IPS DF 19.7 (cell line): ENCODE measurements around the gene SNTG2.

Source experiments
- DNase-seq: peaks from one replicate; pipeline ENCODE4 v3.0.0-alpha.2; 2013; ENCODE audit warnings: low read depth, low spot score

SNTG2 gene

DNA sequence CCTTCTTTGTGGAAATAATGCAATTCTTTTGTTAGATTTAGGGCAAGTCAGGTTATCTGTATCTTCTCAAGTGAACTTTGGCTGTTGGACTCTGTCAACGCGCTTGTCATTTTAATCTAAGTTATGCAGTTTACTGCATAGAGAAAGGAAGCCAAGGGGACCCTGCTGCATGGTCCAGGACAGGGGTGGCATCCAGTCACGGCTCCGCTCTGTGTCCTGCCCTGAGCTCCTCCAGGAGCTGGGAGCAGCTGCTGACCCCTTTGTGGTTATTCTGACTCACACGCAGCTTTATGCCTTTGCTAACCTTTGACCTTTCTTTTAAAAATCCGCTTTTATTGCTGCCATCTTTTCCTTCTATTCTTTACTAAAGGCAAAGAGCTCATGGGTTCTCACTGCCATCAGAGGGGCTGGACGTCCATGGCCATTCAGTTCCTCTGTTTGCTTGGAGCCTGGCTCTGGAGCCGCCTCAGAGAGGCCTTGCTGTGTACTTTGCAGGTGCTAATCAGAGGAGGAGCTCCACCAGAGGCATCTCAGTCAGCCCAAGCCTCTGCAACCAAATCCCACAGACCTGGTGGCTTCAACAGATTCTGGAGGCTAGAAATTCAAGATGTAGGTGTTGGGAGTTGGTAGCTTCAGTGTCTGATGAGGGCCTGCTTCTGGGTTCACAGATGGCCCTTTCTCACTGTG, 39.3 kb downstream of the SNTG2 start:
- no peak for DNase-seq

DNA sequence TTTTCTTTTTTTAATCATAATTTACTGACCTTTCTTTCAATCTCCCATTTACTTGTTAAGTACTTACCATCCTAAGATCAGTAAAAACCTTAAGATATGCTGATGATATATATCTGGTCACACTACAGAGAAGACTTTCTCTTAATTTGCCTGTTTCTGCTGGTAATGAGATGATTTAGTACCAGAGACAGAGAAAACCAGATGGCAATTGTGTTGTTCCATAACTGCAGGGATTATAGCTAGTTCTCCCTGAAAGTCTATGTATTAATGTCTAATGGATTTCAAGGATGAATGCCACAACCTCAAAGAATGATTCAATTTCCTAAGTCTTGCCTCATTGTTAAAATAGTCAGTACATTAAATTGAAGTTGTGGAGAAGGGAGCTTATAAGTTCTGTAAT, 40.3 kb downstream of the SNTG2 start:
- DNase-seq: no peak

DNA sequence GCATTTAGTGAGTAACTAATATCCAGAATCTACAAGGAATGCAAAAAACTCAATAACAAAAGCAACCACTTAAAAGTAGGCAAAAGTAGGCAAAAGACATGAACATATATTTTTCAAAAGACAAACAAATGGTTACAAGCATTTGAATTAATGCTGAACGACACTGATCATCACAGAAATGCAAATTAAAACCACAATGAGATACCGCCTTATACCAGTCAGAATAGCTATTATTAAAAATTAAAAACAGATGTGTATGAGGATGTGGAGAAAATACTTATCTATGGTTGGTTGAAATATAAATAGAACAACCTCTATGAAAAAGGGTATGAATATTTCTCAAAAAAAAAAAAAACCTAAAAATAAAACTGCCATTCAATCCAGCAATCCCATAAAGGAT, 51.7 kb downstream of the SNTG2 start:
- no peak for DNase-seq

DNA sequence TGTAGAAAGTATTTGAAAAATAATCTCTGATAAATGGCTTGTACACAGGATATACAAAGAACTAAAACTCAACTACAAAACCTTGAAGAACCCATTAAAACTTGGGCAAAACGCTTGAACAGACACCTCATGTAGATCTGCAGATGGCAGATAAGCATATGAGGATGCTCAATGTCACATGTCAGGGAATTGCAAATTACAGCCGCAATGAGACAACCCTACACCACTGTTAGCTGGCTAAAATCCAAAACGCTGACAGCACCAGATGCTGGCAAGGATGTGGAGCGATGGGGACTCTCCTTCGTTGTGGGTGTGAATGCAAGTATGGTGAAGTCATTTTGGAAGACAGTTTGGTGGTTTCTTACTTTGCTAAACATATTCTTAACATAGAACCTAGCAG, 53.7 kb downstream of the SNTG2 start:
- no peak for DNase-seq

DNA sequence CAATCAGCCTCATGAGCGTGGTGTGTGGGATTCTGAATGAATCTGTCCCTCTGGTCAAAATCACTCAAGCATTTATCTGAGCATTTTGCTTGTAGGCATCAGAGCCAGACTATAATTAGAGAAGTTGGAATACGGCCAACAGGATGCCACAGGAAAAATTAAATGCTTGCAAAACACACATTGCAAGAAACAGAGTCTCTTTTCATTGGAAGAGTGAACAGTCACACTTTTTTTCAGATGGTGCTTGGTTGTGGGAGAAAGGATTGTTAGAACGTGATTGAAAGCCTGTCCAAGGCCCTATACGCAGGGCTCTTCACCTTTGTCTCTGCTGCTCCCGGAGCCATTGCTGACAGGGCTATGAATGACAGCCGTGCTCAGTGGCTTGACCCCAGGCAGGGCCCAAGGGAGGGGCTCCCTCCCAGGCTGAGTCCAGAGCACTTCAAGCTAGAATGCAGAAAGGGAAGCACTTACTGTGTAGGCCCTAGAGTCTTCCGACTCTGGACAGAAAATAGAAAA, 59.8 kb downstream of the SNTG2 start:
- DNase-seq: no peak

DNA sequence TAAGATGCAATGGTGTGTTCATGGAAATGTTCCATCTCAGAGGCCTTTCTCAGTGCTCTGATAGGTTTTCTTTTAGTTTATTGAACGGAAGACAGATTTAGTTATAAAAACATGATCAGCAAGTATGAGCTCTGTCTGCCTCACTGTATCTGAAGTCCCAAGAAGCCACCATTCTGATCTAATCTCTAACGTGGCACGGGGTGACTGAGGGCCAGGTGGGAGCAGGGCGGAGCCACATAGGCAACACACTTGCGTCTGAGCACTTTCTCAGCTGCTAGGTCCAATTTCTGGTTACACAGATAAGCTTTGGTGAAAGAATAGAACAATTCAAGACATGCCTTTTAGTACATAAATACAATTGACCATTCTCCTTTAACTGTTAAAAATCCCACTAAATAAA, 60.4 kb downstream of the SNTG2 start:
- no peak for DNase-seq

DNA sequence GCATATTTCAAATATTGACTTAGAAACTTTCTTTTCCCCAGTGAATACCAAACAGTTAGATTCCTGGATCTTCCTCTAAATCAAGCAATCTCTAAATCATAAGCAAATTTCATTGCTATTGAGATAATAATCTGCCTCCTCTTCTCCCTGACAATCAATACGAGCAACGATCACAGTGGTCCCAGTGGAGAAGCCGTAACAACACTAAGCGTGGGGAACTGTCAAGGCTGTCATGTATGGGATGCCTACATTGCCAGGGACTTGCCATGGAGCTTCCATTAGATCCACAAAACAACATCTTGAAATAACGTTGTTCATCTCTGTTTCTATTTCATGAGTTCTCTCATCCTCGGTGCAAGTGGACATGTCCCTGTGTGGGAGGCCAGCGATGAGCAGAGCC, 61.3 kb downstream of the SNTG2 start:
- no peak for DNase-seq

DNA sequence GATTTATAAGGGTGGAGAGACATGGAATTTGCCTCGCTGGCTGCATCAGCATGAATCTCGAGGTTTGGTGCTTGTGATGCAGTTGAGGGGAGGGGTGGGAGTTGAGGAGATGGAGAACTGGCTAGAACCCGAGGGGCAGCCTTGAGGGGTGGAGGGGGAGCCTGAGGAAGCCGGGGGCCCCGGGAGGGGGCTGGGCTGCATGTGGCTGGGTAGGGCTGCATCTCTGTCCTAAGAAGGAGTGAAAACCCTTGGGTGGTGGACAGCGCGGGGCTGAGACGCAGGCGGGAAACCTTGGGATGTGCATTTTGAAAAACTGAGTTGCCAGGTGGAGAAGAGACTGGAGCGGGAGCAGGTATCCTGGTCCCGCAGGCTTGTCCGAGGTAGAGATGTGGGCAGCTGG, 64.2 kb downstream of the SNTG2 start:
- no peak for DNase-seq

DNA sequence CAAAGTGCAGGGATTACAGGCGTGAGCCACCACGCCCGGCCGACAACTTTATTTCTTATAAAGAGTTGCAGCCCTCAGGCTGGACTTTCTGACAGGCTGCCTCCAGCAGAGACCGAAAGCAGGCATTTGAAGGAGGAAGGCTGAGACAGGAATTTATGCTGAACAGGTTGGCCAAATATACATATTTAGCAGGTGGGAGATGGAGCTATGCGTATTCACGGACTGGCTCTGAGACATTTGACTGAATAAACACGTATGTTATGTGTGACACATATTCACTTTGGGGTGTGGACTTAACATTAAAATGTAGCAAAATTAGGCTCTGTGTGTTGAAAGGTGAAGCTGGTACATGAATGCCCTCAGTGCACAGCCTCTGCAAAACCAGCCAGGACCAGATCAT, 65.9 kb downstream of the SNTG2 start:
- no peak for DNase-seq

DNA sequence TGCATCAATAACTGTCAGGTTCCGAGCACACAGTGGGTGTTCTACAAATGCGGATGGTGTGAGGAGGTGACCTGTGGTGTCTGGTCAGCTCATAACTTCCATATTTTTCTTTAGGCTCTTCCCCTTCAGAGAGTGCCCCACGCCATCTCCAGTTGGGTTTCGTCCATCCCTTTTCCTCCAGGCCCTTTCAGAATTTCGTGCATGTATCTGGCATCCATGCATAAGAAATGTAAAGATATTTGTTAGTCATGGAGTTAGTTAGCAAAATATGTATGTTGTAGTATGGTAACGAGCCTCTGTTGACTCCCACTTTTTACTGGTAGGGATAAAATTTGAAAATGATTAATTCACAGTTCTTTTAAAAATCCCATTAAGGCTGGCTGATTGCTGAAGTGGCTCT, 67.2 kb downstream of the SNTG2 start:
- DNase-seq: no peak

DNA sequence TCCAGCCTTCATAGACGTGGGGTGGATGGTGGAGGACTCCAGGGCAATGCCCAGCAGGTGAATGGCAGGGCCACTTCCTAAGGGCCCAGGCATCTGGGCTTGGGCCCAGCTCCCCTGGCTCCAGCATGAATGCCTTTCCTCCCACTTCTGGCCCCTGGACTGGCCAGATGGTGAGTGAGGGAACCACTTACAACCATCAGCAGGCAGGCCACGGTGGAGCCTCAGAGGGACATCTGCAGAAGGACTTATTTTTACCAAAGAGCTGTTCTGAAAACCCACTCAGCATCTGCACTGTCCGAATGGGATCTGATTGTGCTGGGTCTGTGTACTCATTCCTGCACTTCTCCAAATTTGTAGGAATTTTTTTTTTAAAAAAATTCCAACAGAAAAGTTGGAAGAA, 69.6 kb downstream of the SNTG2 start:
- no peak for DNase-seq

DNA sequence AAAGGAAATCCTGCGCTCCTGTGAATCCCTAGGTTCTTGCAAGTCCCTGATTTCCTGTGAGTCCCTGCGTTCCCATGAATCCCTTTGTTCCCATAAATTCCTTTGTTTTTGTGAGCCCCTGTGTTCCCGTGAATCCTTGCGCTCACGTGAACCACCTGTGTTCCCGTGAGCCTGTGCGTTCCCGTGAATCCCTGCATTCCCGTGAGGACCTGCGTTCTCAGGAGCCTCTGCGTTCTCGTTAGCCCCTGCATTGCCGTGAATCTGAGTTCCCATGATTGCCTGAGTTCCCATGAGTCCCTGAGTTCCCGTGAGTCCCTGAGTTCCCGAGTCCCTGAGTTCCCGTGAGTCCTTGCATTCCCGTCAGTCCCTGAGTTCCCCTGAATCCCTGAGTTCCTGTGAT, 71.5 kb downstream of the SNTG2 start:
- no peak for DNase-seq

DNA sequence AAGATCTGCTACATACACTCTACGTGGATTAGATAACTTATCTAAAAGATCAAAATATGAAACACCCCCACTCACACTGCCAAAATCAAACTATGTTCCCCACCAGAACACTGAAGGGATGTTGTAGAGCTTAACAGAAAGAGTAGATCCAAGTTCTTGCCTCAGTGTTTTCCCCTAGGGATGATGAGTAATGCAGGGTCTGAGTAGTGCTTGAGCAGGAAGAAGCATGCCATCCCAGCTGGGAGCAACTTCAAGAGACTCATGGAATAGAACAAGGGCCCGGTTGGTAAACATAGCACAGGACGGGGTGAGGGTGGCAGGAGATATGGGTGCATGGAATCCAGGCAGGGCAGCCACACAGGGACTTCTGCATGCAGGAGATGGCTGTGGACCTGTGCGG, 74.3 kb downstream of the SNTG2 start:
- no peak for DNase-seq

DNA sequence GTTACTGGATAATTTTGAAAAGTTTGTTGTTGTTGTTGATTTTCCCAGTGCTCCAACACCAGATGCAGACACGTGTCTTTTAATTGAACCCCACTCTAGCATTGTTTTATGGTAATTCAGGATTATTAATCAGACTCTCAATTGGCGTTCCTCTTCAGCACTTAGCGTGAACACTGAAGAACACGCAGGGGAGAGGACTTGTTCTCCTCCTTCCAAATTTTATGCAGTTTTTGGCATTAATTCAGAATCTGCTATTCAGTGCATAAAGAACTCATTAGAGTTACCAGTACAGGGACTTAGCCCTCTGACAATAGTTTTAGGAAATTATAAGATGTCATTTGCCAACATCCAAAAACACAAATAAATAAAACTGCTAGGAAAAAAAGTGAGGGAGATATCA, 75.5 kb downstream of the SNTG2 start:
- DNase-seq: no peak

DNA sequence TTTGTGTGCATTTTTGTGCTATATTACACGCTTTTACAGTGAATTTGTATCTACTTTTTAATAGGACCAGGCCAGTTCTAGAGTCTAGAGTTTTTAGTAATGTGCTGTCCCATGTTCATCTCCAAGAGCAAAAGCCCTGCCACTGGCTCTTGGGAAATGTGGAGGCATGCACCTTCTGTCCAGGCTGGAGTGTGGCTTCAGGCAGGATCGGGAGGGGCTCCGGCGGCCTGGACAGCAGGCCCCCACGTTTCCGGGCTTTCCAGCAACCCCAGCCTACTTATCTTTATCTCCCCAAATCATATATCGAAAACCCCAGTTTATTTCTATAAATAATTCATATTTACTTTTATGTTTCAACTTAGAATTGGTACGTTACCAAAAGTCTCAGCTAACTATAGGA, 78.2 kb downstream of the SNTG2 start:
- DNase-seq: no peak

DNA sequence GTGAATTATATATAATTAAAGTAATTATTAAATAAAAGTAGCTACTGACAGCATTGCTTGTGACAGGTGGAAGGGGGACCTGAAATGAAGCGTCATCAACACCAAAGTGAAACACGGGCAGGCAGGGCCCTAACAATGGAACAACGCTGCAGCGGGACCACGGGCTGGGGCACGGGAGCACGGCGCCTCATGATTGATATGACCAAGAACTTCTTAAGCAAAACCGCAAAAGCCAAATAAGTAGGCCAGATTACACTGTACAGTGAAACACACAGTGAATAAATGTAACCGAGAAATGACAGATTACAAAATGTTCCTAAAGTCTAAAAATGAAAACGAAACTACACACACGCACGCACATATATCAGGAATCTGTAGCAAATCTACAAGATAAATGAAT, 81.4 kb downstream of the SNTG2 start:
- no peak for DNase-seq

DNA sequence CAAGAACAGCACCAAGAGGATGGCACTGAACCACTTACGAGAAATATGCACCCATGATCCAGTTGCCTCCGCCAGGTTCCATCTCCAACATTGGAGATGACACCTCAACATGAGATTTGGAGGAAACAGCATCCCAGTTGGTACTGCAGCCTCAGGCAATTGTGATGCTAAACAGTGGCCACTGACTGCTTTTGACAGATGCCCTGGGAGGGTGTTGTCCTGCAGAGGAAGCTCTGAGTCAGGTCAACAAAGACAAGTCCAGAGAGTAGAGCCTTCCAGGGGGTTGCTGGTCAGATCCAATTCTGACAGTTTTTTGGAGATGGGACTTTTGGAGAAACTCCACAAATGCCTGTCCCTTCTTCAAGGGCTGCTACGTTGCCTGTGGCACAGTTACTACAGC, 82.4 kb downstream of the SNTG2 start:
- no peak for DNase-seq

DNA sequence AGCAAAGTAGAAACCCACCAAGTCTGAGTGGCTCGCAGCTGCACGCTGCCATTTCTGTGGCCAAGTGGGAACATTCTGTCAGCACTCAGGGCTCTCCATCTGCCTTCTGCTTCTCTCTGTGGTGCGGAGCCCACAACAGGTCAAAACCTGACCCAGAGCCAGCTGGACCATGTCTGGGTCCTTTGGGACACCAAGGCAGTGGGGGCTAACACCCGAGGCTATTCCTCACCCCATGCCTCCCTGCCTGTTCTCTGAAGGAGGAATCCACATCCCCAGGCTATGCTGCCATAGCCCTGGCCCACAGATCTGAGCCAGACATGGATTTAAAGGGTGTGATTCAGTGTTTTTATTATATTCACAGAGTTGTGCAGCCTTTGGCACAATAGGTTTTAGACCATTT, 86.4 kb downstream of the SNTG2 start:
- DNase-seq: no peak

DNA sequence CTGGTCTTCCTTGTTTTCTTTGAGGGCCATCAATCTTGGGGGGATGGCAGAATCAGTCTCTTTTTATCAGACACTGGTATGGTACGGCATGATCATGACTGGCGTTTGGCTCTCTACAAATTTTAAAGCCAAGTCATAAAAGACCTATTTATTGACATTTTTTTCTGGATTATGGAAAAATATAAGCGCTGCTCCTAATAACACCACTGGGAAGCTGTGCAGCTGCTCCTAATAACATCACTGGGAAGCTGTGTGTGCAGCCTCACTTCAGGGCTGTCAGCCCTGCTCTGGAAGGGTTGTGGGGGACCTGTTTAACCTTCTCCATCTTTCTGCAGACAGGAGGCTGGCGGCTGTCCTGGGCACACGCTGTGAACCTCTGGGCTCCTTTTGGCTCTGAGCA, 88.9 kb downstream of the SNTG2 start:
- DNase-seq: no peak

DNA sequence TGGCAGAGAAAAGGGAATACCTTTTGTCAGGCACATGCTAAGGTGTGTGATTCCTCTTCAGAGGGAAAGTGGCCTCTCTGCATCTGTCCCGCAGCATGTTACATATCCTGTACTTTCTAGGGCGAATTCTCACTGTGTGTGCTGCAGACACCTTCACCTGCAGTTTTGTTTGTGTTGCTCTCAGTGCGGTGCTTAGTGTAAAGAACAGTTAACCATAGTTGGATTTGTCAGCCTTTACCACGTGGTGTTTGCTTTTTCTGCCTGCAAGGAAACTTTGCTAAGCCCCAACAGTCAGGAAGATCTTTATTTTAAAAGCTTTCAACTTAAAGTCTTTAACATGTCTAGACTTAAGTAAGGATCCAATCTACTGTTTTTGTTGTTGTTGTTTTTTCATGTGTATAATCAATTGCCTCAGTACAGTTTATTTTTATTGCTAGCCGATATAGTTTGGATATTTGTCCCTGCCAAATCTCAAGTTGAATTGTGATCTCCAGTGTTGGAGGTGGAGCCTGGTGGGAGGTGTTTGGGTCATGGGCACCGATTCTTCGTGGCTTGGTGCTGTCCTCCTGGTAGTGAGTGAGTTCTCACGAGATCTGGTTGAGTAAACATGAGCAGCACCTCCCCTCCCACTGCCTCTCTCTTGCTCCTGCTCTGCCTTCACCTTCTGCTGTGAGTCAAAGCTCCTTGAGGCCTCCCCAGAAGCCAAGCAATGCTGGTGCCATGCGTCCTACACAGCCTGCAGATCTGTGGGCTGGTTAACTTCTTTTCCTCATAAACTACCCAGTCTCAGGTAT, 90.6 kb downstream of the SNTG2 start:
- no peak for DNase-seq

DNA sequence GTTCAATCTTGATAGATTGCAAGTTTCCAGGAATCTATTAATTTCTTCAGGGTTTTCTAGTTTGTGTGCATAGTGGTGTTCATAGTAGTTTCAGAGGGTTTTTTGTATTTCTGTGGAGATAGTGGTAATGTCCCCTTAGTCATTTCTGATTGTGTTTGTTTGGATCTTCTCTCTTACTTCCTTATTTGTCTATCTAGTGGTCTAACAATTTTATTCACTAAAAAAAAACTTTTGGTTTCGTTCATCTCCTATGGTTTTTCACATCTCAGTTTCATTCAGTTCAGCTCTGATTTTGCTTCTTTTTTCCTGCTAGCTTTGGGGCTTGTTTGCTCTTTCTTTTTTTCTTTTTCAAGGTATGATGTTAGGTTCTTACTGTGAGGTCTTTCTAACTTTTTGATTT, 94.5 kb downstream of the SNTG2 start:
- no peak for DNase-seq

DNA sequence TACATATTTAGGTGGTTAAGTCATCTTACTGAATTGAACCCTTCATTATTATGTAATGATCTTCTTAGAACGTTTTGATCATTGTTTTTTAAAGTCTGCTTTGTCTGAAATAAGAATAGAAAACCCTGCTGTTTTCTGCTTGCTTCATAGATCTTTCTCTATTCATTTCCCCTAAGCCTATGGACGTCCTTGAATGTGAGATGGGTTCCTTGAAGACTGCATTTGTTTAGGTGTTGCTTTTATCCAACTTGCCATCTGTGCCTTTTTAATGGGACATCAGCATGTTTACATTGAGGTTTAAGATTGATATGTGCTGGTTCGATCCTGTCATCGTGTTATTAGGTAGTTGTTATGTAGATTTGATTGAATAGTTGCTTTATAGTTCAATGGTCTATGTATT, 95.4 kb downstream of the SNTG2 start:
- DNase-seq: no peak

DNA sequence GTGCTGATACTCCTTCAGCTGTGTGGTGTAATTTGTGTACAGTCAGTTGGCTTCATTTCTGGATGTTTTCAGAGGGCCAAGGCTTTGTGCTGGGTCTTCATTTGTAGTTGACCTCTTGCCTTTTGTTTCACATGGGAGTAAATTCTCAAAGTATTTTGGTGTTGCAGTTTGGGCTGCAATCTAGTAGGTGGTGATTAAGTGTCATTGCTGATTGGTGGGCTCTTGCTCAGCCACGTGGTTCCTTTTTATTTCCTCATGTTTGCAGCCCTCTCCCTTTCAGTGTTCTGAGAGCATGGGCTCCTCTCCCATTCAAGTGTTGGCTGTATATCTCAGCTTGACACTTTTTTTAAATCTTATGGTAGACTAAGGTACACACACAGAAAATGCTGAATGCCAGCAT, 96.8 kb downstream of the SNTG2 start:
- no peak for DNase-seq
